Measurements from ENCODE around the gene CST7.
"Not testable (repeated sequence)": the region's sequence is repeated elsewhere in the genome, so short reads cannot be mapped to it uniquely, and the experiment has no call there.

CST7 gene

GRCh38 chr20:24929867-24930723, 19.0 kb upstream of the CST7 start:
- not testable (repeated sequence) for DNase-seq (ENCODE audit: low spot score)

- not testable (repeated sequence) for DNase-seq (ENCODE audit: low spot score)
Observed at GRCh38 chr20:24930724-24931688, 18.1 kb upstream of the CST7 start.

GRCh38 chr20:24931893-24932292, 17.2 kb upstream of the CST7 start:
- DNase-seq (ENCODE audit: low spot score) = not testable (repeated sequence)

- DNase-seq (ENCODE audit: low spot score) = no peak
Observed at GRCh38 chr20:24933266-24933908, 15.7 kb upstream of the CST7 start.

- DNase-seq (ENCODE audit: low spot score) = no peak
Observed at GRCh38 chr20:24934101-24934661, 14.9 kb upstream of the CST7 start.

DNA sequence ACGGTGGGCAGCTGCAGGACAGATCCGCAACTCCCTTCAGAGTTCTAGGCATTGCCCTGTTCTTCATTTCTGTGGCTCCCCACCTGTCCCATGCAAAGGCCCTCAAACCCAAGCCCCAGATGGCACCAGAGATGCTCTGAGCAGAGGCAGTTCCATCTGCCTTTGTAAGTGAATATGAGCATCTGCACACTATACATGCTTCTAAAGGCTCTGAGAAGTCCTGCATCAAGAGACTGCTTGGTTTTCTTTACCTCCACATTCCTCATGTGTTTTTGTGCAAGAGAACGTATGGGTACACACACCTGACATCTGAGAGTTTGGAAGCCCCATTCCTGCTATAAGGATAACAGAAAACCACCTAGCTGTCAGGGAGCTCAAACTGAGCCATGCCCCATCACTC, 14.4 kb upstream of the CST7 start:
- DNase-seq (ENCODE audit: low spot score) = no peak

- DNase-seq (ENCODE audit: low spot score) = no peak
Observed at GRCh38 chr20:24935140-24935539, 13.9 kb upstream of the CST7 start.

DNA sequence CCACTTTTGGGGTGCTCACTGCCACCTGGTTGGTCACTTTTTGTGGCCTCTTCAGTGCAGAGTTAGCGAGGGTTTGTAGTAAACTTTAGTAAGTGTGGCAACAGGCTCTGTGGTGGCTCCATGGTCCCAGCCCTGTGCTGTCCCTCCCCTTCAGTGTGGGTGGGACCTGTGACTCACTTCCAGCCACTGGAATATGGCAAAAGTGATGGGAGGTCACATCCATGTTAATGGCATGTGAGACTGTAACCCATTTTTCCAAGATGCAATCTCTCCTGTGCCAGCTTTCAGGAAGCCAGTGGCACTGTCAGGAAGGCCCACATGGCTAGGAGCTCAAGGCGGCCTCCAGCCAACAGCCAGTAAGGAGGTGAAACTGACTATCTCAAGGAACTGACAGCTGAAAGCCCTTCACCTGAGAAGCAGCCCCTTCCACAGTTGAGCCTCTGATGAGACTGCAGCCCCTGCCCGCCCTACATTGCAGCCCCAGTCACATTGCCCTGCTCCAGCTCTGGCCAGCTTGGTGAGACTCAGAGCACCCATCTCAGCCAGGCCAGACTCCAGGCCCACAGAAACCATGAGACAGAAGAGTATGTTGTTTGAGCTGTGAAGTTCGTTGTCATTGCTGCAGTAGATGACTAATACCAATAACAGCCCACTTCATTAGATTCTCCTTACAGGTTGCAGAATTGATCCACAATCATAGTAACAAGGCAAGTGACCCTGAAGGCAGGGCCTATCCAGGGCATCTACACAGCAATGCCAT, 13.1 kb upstream of the CST7 start:
- no peak for DNase-seq (ENCODE audit: low spot score)

- DNase-seq (ENCODE audit: low spot score) = no peak
Observed at GRCh38 chr20:24936526-24937407, 12.3 kb upstream of the CST7 start.

GRCh38 chr20:24937579-24937978, 11.5 kb upstream of the CST7 start:
- no peak for DNase-seq (ENCODE audit: low spot score)

DNA sequence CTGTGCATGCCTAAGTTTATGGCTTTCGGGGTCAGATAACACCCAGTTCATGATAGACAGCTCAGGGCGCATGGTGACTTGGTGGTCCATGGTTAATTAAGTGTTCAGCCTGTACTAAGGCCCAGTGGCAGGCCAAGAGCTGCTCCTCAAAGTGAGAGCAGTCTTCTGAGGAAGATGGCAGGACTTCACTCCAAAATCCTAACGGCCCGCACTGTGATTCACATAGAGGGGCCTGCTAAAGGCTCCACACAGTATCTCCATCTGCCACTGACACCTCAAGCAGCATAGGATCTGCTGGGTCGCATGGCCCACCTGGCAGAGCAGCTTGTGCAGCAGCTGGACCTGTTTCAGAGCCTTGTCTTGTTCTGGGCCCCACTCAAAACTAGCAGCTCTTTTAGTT, 10.6 kb upstream of the CST7 start:
- no peak for DNase-seq (ENCODE audit: low spot score)

GRCh38 chr20:24939036-24939435, 10.0 kb upstream of the CST7 start:
- no peak for DNase-seq (ENCODE audit: low spot score)

GRCh38 chr20:24942679-24943078, 6.4 kb upstream of the CST7 start:
- DNase-seq (ENCODE audit: low spot score) = no peak

- no peak for DNase-seq (ENCODE audit: low spot score)
Observed at GRCh38 chr20:24943196-24943595, 5.9 kb upstream of the CST7 start.

- DNase-seq (ENCODE audit: low spot score) = no peak
Observed at GRCh38 chr20:24943731-24944130, 5.3 kb upstream of the CST7 start.

DNA sequence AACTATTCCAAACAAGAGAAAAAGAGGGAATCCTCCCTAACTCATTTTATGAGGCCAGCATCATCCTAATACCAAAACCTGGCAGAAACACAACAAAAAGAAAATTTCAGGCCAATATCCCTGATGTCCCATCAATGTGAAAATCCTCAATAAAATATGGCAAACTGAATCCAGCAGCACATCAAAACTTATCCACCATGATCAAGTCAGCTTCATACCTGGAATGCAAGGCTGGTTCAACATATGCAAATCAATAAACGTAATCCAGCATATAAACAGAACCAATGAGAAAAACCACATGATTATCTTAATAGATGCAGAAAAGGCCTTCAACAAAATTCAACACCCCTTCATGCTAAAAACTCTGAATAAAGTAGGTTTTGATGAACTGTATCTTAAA, 2.7 kb upstream of the CST7 start:
- DNase-seq (ENCODE audit: low spot score) = not testable (repeated sequence)

GRCh38 chr20:24948396-24948938, 602 bp upstream of the CST7 start:
- not testable (repeated sequence) for DNase-seq (ENCODE audit: low spot score)

DNA sequence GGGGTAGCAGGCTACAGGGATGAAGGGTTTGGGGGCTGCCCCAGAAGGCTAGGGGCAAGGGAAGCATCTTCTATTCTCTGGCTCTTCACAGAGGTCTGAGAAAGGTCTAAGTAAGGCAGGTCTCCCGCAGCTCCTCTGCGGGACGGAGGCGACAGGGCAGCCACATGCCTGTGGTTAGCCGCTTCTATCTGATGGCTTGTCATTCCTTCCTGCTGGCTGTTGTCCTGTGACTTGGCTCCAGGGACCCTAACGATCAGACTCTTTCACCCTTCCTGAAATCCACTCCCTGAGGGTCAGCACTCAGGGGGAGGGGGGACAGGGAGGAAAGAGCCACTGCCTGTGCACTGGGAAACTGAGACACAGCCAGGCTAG, 673 bp downstream of the CST7 start:
- peak; percentile 22 for DNase-seq (ENCODE audit: low spot score)

- DNase-seq (ENCODE audit: low spot score) = no peak
Observed at GRCh38 chr20:24950128-24950835, 1.2 kb downstream of the CST7 start.
